Body of pancreas (tissue), 4 donors: Measurements from ENCODE around the gene S100A6. TPM values are rescaled to one million over a fixed set of nuclear protein-coding genes. Genes with fewer than 3 reads are reported as not detected.

ENCODE experiments used
- ATAC-seq: fragments of 150-250 bp; one replicate; pipeline ENCODE4 v1.9.1; 2016
- DNase-seq, 4 donors: peaks; one replicate each; pipeline ENCODE4 v3.0.0-alpha.2; 2019
- H3K27ac ChIP-seq, 4 donors: fragments of 200-600 bp; sonication (generic); 1 replicate in 3 of 4; 2 replicates in 1 of 4; pipeline versions ENCODE4 v1.5.1 to v1.6.1; 2016 to 2019; ENCODE audit warnings: mild to moderate bottlenecking in 1 of 4, mixed read lengths in 1 of 4, moderate library complexity in 1 of 4
- H3K27me3 ChIP-seq, 2 donors: fragments of 200-600 bp; sonication (generic); one replicate each; pipeline ENCODE4 v1.6.0; 2016; ENCODE audit warnings: mild to moderate bottlenecking in 1 of 2
- H3K36me3 ChIP-seq, 2 donors: fragments of 200-600 bp; sonication (generic); replicated peaks in 1 of 2; 2 replicates each; pipeline ENCODE4 v1.5.1; 2016; ENCODE audit warnings: low read depth in 2 of 2; ENCODE audit not compliant: insufficient read depth in 1 of 2
- H3K4me1 ChIP-seq: fragments of 200-600 bp; sonication (generic); one replicate; pipeline ENCODE4 v1.6.0; 2016
- H3K4me3 ChIP-seq, 2 donors: fragments of 200-600 bp; sonication (generic); 1 replicate in 1 of 2; 2 replicates in 1 of 2; pipeline ENCODE4 v1.5.1; 2016 to 2019
- H3K9me3 ChIP-seq, 3 donors: fragments of 200-600 bp; sonication (generic); 1 replicate in 2 of 3; 2 replicates in 1 of 3; pipeline ENCODE4 v1.5.1; 2016
- POLR2A ChIP-seq, 3 donors: fragments of 450-650 bp; IDR thresholded peaks; one replicate each; pipeline ENCODE4 v1.6.1; 2016; ENCODE audit warnings: antibody characterized with exemption in 3 of 3, mild to moderate bottlenecking in 2 of 3
- WGBS, 2 donors: methylation state at CpG; one replicate each; pipeline ENCODE4 v1.1.5; 2017; 5-methylcytosine and 5-hydroxymethylcytosine counted together
- intact Hi-C: fragments of 100-400 bp; cut with DNase I; formaldehyde crosslinking; loops from one replicate; pipeline ENCODE4 v1.15.1; 2023
- total RNA-seq, 2 donors: library from RNA; depleted of rRNA; stranded (reverse); fragments of >200 nt; gene quantifications; one replicate each; pipeline ENCODE4 v1.1.0, GENCODE V29; 2016
- TF ChIP-seq, protein P1 (sequence below), 7 experiments: fragments of 450-650 bp in 4 of 7; fragments of 200-600 bp in 3 of 7; sonication (generic) in 3 of 7; IDR thresholded peaks; one replicate each; pipeline ENCODE4 v1.5.1; 2016 to 2019; ENCODE audit warnings: antibody characterized with exemption in 7 of 7

Gene S100A6
- total RNA-seq, 2 donors from 2014 or later: 54.7 to 58.9 TPM

DNA sequence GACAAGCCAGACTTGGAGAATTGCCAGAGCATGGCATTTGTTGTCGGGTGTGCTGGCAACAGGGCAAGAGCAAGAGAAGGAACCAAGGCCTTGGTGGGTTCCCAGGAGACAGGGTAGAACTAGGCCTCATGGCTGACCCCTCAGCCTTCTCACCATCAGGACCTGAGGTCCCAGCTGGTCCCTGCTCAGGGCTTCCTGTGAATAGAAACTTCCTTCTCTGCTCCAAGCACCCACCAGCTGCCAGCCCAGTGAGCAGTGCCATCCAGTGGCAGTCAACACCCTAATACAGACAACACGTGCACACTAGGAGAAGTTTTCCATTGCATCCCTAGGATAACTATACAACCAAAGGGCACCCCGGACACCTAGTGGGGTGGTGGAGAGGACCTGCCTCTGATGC is 22.8 kb downstream of the S100A6 start:
- 31 to 47% methylated on average over 3 of the region's 3 CpGs for WGBS, 2 donors
- no peaks in the 10 kb centered on the region for H3K36me3 ChIP-seq
- H3K4me1 ChIP-seq: no peaks in the 10 kb centered on the region
- ATAC-seq (no peak), DNase-seq (no peak)
- intact Hi-C loops: no loop called here
- no peak for TF ChIP-seq POLR2A (IDR thresholded peaks at IDR 0.05)
- TF ChIP-seq, protein P1, sequence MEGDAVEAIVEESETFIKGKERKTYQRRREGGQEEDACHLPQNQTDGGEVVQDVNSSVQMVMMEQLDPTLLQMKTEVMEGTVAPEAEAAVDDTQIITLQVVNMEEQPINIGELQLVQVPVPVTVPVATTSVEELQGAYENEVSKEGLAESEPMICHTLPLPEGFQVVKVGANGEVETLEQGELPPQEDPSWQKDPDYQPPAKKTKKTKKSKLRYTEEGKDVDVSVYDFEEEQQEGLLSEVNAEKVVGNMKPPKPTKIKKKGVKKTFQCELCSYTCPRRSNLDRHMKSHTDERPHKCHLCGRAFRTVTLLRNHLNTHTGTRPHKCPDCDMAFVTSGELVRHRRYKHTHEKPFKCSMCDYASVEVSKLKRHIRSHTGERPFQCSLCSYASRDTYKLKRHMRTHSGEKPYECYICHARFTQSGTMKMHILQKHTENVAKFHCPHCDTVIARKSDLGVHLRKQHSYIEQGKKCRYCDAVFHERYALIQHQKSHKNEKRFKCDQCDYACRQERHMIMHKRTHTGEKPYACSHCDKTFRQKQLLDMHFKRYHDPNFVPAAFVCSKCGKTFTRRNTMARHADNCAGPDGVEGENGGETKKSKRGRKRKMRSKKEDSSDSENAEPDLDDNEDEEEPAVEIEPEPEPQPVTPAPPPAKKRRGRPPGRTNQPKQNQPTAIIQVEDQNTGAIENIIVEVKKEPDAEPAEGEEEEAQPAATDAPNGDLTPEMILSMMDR (IDR thresholded peaks at IDR 0.05): no peak
- no peaks in the 10 kb centered on the region for H3K27me3 ChIP-seq
- H3K27ac ChIP-seq: no peak overlapping the region
- H3K9me3 ChIP-seq: no peaks in the 10 kb centered on the region
- no peak overlapping the region for H3K4me3 ChIP-seq

DNA sequence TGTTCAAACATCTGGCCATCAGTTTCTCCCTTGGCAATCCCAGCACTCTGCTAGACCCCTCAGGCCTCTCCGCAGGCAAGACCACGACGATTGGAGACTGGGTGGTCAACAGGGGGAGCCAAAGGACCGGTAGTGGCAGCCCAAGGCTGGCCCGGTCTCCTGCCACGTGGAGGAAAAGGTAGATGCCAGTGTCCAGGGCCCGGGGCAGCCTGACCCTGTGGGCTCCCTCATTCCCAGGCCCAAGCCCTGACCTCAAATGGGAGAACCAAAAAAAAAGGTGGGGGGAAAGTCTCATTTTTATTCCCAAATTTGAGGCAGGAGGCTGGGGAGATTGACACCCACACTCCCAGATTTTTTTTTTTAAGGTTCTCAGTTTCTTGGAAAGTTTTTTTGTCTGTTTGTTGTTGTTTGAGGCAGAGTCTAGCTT is 24.8 kb downstream of the S100A6 start:
- H3K9me3 ChIP-seq: no peaks in the 10 kb centered on the region
- TF ChIP-seq, protein P1 (IDR thresholded peaks at IDR 0.05): peak; percentile 57 to 91 (median 87)
- no peak for TF ChIP-seq POLR2A (IDR thresholded peaks at IDR 0.05)
- ATAC-seq: peak; percentile 79
- intact Hi-C loops: no loop called here
- peaks cover 10% of the 10 kb centered on the region for H3K4me1 ChIP-seq
- WGBS, 2 donors: 0 to 1% methylated on average over 3 to 7 of the region's 7 CpGs
- H3K4me3 ChIP-seq: no peak overlapping the region
- H3K36me3 ChIP-seq: no peaks in the 10 kb centered on the region
- DNase-seq: peak; percentile 80 to 89 (median 85)
- no peaks in the 10 kb centered on the region for H3K27me3 ChIP-seq
- H3K27ac ChIP-seq: no peak overlapping the region

DNA sequence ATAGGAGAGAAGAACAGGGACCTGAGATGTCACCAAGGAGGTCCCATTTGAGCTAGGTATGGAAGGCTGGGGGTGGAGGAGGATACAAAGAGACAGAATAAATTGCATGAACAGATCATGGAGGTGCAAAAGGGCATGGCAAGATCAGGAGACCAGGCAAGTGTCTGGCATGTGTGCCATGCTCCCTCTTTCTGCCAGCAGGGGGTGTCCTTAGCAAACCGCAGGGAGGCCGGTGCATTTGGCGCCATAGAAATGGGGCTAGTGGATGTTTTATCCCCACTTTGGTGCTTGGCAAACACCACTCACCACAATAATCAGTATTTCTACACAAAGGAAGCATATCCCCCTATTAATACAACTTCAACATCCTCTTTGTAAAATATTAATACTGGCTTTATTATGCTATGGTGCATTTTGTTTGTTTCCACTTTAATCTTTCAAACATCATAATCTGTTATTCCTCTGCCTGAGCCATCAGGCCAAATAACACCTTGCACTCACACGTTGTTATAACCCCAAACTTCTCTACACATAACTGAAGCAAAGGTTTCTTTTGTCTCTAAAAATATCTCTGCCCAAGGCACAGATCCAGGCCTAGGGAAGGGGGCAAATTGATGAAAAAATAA is 25.9 kb downstream of the S100A6 start:
- intact Hi-C loops: loop anchor here (5.0 kb wide), 1 partner anchor 62 kb away; no protein-coding TSS in a partner anchor
- no peaks in the 10 kb centered on the region for H3K36me3 ChIP-seq
- peak in 2 of 4 donors; percentile 42 to 49 for DNase-seq
- no peak overlapping the region for H3K4me3 ChIP-seq
- H3K27me3 ChIP-seq: no peaks in the 10 kb centered on the region
- WGBS, 2 donors: 70 to 77% methylated on average over 4 of the region's 4 CpGs
- TF ChIP-seq, protein P1 (IDR thresholded peaks at IDR 0.05): peak in 6 of 7 experiments; percentile 23 to 49 (median 33)
- TF ChIP-seq POLR2A (IDR thresholded peaks at IDR 0.05): no peak
- H3K9me3 ChIP-seq: no peaks in the 10 kb centered on the region
- no peak for ATAC-seq
- peaks cover 10% of the 10 kb centered on the region for H3K4me1 ChIP-seq
- H3K27ac ChIP-seq: no peak overlapping the region

- H3K36me3 ChIP-seq: no peaks in the 10 kb centered on the region
- 85 to 88% methylated on average over 3 of the region's 3 CpGs for WGBS, 2 donors
- DNase-seq (no peak), ATAC-seq (no peak)
- H3K27ac ChIP-seq: no peak overlapping the region
- no peak overlapping the region for H3K4me3 ChIP-seq
- no peaks in the 10 kb centered on the region for H3K27me3 ChIP-seq
- H3K4me1 ChIP-seq: peaks cover 10% of the 10 kb centered on the region
- no peak for TF ChIP-seq POLR2A (IDR thresholded peaks at IDR 0.05)
- TF ChIP-seq, protein P1 (IDR thresholded peaks at IDR 0.05): no peak
- intact Hi-C loops: loop anchor here (5.0 kb wide), 1 partner anchor 63 kb away; no protein-coding TSS in a partner anchor
- no peaks in the 10 kb centered on the region for H3K9me3 ChIP-seq
Measured at GRCh38 chr1:153509036-153509435, 26.8 kb downstream of the S100A6 start.
